Measurements from ENCODE around the gene STK40. TPM values are rescaled to one million over a fixed set of nuclear protein-coding genes. Genes with fewer than 3 reads are reported as not detected.

Gene STK40
- total RNA-seq, 2 donors from 2014 or later: 19.4 to 32.4 TPM

GRCh38 chr1:36386265-36387140, 779 bp upstream of the STK40 start:
- peak; percentile 95 for DNase-seq

GRCh38 chr1:36384542-36385409, 948 bp downstream of the STK40 start:
- H3K4me1 ChIP-seq (ENCODE audit: control insufficient read depth, insufficient read depth, low read length): peaks cover 25% of the 10 kb centered on the region
- H3K9ac ChIP-seq (ENCODE audit: extremely low read depth, low read length, poor library complexity, severe bottlenecking): peak overlapping the region; percentile 90
- WGBS, 2 experiments (ENCODE audit: insufficient coverage in 1 of 2, insufficient read length in 1 of 2): 3 to 5% methylated on average over 21 to 25 of the region's 25 CpGs
- H3K27me3 ChIP-seq (ENCODE audit: control insufficient read depth, insufficient read depth, low read length, poor library complexity, severe bottlenecking): no peaks in the 10 kb centered on the region
- Mint-ChIP-seq H3K4me3 (peak overlapping the region; percentile 89), H3K27ac (peak overlapping the region; percentile 88), H3K27me3 (ENCODE audit: insufficient read depth) (no peaks in the 10 kb centered on the region), H3K4me1 (peaks cover 49% of the 10 kb centered on the region), H3K36me3 (ENCODE audit: low read depth) (peaks cover 9% of the 10 kb centered on the region), H3K9me3 (no peaks in the 10 kb centered on the region)
- peak; percentile 86 for DNase-seq
- H3K4me3 ChIP-seq (ENCODE audit: low read length): peak overlapping the region; percentile 98
- H3K9me3 ChIP-seq (ENCODE audit: control insufficient read depth, low read length): no peaks in the 10 kb centered on the region
- H3K27ac ChIP-seq (ENCODE audit: low read depth, low read length): peak overlapping the region; percentile 66
- TF ChIP-seq CTCF (conservative IDR thresholded peaks at IDR 0.05): no peak
- peaks cover 17% of the 10 kb centered on the region for H3K36me3 ChIP-seq (ENCODE audit: control insufficient read depth, insufficient read depth, low read length)

More at GRCh38 chr1:36386265-36387140, 779 bp upstream of the STK40 start:
- Mint-ChIP-seq H3K4me3 (peak overlapping the region; percentile 89), H3K27me3 (ENCODE audit: insufficient read depth) (no peaks in the 10 kb centered on the region), H3K4me1 (peaks cover 36% of the 10 kb centered on the region), H3K27ac (peak overlapping the region; percentile 100), H3K9me3 (no peaks in the 10 kb centered on the region), H3K36me3 (ENCODE audit: low read depth) (peaks cover 19% of the 10 kb centered on the region)
- H3K27me3 ChIP-seq (ENCODE audit: control insufficient read depth, insufficient read depth, low read length, poor library complexity, severe bottlenecking): no peaks in the 10 kb centered on the region
- H3K27ac ChIP-seq (ENCODE audit: low read depth, low read length): peak overlapping the region; percentile 99
- TF ChIP-seq CTCF (conservative IDR thresholded peaks at IDR 0.05): no peak
- H3K9ac ChIP-seq (ENCODE audit: extremely low read depth, low read length, poor library complexity, severe bottlenecking): peak overlapping the region; percentile 99
- H3K9me3 ChIP-seq (ENCODE audit: control insufficient read depth, low read length): no peaks in the 10 kb centered on the region
- WGBS, 2 experiments (ENCODE audit: insufficient coverage in 1 of 2, insufficient read length in 1 of 2): 4 to 7% methylated on average over 8 to 14 of the region's 14 CpGs
- peaks cover 15% of the 10 kb centered on the region for H3K4me1 ChIP-seq (ENCODE audit: control insufficient read depth, insufficient read depth, low read length)
- H3K4me3 ChIP-seq (ENCODE audit: low read length): peak overlapping the region; percentile 94
- H3K36me3 ChIP-seq (ENCODE audit: control insufficient read depth, insufficient read depth, low read length): peaks cover 29% of the 10 kb centered on the region

GRCh38 chr1:36383240-36383639, 2.5 kb downstream of the STK40 start:
- peaks cover 14% of the 10 kb centered on the region for H3K36me3 Mint-ChIP-seq (ENCODE audit: low read depth)
- H3K4me3 Mint-ChIP-seq: peak overlapping the region; percentile 89
- no peaks in the 10 kb centered on the region for H3K27me3 Mint-ChIP-seq (ENCODE audit: insufficient read depth)
- no peak for DNase-seq
- Histone ChIP-seq H3K9me3 (ENCODE audit: control insufficient read depth, low read length) (no peaks in the 10 kb centered on the region), H3K4me3 (ENCODE audit: low read length) (peak overlapping the region; percentile 98), H3K36me3 (ENCODE audit: control insufficient read depth, insufficient read depth, low read length) (peaks cover 20% of the 10 kb centered on the region), H3K9ac (ENCODE audit: extremely low read depth, low read length, poor library complexity, severe bottlenecking) (no peak overlapping the region), H3K4me1 (ENCODE audit: control insufficient read depth, insufficient read depth, low read length) (peaks cover 26% of the 10 kb centered on the region), H3K27ac (ENCODE audit: low read depth, low read length) (no peak overlapping the region), H3K27me3 (ENCODE audit: control insufficient read depth, insufficient read depth, low read length, poor library complexity, severe bottlenecking) (no peaks in the 10 kb centered on the region)
- 90% methylated on average over 3 to 4 of the region's 4 CpGs for WGBS, 2 experiments (ENCODE audit: insufficient coverage in 1 of 2, insufficient read length in 1 of 2)
- TF ChIP-seq CTCF (conservative IDR thresholded peaks at IDR 0.05): no peak
- peaks cover 53% of the 10 kb centered on the region for H3K4me1 Mint-ChIP-seq
- no peaks in the 10 kb centered on the region for H3K9me3 Mint-ChIP-seq
- H3K27ac Mint-ChIP-seq: peak overlapping the region; percentile 40

Measured in endodermal cell (in vitro differentiated cells).